ENCODE results near the gene EFCAB14.

Gene EFCAB14

DNA sequence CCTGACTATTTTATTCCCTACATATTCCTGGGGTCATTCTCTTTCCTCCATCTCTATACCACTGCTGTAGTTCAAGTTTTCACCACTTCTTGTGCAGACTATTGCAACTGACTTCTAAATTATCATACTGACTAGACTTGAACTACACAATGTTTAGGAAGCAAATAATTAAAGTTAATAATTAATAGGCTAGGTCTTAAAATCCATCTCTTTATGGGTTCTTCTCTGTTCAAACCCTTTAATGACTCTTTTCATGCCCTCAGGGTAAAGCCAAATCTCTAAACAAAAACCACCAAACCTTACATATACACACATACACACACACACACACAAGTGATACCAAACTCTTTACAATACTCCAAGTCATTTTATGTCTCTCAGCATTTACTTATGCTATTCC, 80.0 kb downstream of the EFCAB14 start:
- H3K4me3 ChIP-seq (IDR thresholded peaks at IDR 0.05; ENCODE audit: insufficient read depth, low read depth, low read length): no peak overlapping the region
- no peaks in the 10 kb centered on the region for H3K79me2 ChIP-seq (ENCODE audit: insufficient read depth, low read depth)

DNA sequence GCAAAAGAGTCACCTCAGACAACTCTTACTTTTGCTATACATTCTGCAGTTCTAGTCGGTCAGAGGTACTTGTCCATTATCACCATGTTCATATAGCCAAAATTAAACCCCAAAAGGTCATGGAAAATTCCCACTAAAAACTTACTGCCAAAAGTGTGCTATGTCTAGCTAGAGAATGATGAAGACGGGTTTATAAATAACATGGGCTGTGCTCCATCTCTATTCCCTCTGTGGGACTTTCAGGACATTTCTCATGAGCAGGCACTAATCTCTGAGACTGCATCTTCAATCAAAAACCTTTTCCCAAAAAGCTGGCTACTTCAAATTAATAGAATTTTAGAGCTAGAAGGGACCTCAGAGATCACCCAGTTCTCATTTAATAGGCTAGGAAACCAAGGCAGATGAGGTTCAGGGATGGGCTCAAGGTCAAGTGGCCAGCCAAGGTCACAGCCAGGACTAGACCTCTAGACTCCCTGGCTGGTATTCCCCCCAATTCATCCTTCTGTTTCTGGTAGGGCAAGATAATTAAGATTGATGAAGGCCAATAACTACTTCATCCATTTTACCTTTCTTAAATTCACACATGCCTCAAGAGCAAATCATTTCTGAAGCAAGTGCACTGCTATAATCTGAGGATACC, 81.3 kb downstream of the EFCAB14 start:
- Histone ChIP-seq H3K4me3 (IDR thresholded peaks at IDR 0.05; ENCODE audit: insufficient read depth, low read depth, low read length) (no peak overlapping the region), H3K79me2 (ENCODE audit: insufficient read depth, low read depth) (no peaks in the 10 kb centered on the region), H3K36me3 (ENCODE audit: insufficient read depth) (no peaks in the 10 kb centered on the region), H3K4me2 (no peak overlapping the region), H3K9ac (no peak overlapping the region), H4K20me1 (ENCODE audit: insufficient read depth) (no peaks in the 10 kb centered on the region), H2AFZ (ENCODE audit: low read depth) (no peak overlapping the region), H3K27me3 (ENCODE audit: insufficient read depth, low read depth) (no peaks in the 10 kb centered on the region), H3K4me1 (ENCODE audit: low read depth, poor library complexity, severe bottlenecking) (peaks cover under 1% of the 10 kb centered on the region), H3K27ac (no peak overlapping the region)
- TF ChIP-seq, protein P1, sequence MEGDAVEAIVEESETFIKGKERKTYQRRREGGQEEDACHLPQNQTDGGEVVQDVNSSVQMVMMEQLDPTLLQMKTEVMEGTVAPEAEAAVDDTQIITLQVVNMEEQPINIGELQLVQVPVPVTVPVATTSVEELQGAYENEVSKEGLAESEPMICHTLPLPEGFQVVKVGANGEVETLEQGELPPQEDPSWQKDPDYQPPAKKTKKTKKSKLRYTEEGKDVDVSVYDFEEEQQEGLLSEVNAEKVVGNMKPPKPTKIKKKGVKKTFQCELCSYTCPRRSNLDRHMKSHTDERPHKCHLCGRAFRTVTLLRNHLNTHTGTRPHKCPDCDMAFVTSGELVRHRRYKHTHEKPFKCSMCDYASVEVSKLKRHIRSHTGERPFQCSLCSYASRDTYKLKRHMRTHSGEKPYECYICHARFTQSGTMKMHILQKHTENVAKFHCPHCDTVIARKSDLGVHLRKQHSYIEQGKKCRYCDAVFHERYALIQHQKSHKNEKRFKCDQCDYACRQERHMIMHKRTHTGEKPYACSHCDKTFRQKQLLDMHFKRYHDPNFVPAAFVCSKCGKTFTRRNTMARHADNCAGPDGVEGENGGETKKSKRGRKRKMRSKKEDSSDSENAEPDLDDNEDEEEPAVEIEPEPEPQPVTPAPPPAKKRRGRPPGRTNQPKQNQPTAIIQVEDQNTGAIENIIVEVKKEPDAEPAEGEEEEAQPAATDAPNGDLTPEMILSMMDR (conservative IDR thresholded peaks at IDR 0.05; ENCODE audit: low read depth, low read length): no peak

More for the DNA sequence above, 80.0 kb downstream of the EFCAB14 start:
- TF ChIP-seq, protein P1 (conservative IDR thresholded peaks at IDR 0.05; ENCODE audit: low read depth, low read length): no peak
- H2AFZ ChIP-seq (ENCODE audit: low read depth): no peak overlapping the region
- H4K20me1 ChIP-seq (ENCODE audit: insufficient read depth): no peaks in the 10 kb centered on the region
- H3K4me2 ChIP-seq: no peak overlapping the region
- H3K36me3 ChIP-seq (ENCODE audit: insufficient read depth): no peaks in the 10 kb centered on the region
- peaks cover 14% of the 10 kb centered on the region for H3K4me1 ChIP-seq (ENCODE audit: low read depth, poor library complexity, severe bottlenecking)
- H3K27ac ChIP-seq: no peak overlapping the region
- no peak overlapping the region for H3K9ac ChIP-seq
- no peaks in the 10 kb centered on the region for H3K27me3 ChIP-seq (ENCODE audit: insufficient read depth, low read depth)

DNA sequence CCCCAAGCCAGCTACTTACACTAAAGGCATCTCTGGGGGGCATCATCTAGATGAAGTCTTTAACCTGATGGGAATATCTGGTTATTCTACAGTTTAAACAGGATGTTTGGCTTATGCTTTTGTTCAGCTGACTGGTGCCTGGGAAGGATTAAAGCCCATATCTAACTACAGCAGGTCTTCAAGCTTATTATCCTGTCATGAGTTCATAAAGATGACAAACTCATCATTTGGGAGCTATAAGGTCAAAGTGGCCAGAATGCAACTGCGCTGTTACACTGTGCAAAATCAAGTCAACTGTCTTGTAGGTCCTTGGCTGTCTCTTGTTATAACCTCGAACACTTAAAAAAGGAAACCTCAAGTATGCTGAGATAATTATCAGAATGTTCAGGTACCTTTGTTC, 83.7 kb downstream of the EFCAB14 start:
- no peak overlapping the region for H3K4me2 ChIP-seq
- no peak overlapping the region for H3K4me3 ChIP-seq (IDR thresholded peaks at IDR 0.05; ENCODE audit: insufficient read depth, low read depth, low read length)
- no peak overlapping the region for H2AFZ ChIP-seq (ENCODE audit: low read depth)
- no peaks in the 10 kb centered on the region for H3K4me1 ChIP-seq (ENCODE audit: low read depth, poor library complexity, severe bottlenecking)
- H3K27ac ChIP-seq: no peak overlapping the region
- H3K36me3 ChIP-seq (ENCODE audit: insufficient read depth): no peaks in the 10 kb centered on the region
- H3K27me3 ChIP-seq (ENCODE audit: insufficient read depth, low read depth): no peaks in the 10 kb centered on the region
- TF ChIP-seq, protein P1 (conservative IDR thresholded peaks at IDR 0.05; ENCODE audit: low read depth, low read length): no peak
- H3K9ac ChIP-seq: no peak overlapping the region
- H3K79me2 ChIP-seq (ENCODE audit: insufficient read depth, low read depth): no peaks in the 10 kb centered on the region
- no peaks in the 10 kb centered on the region for H4K20me1 ChIP-seq (ENCODE audit: insufficient read depth)

DNA sequence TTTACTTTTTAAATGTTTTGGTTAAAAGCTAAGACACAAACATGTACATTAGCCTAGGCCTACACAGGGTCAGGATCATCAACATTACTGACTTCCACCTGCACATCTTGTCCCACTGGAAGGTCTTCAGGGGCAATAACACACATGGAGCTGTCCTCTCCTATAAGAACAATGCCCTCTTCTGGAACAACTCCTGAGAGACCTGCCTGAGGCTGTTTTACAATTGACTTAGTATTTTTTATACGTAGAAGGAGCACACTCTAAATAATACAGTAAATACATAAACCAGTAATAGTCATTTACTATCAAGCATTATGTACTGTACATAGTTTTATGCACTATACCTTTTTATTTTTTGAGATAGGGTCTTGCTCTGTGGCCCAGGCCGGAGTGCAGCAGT, 88.2 kb downstream of the EFCAB14 start:
- Histone ChIP-seq H2AFZ (ENCODE audit: low read depth) (no peak overlapping the region), H3K4me2 (no peak overlapping the region), H4K20me1 (ENCODE audit: insufficient read depth) (no peaks in the 10 kb centered on the region), H3K36me3 (ENCODE audit: insufficient read depth) (no peaks in the 10 kb centered on the region), H3K27ac (no peak overlapping the region), H3K4me3 (IDR thresholded peaks at IDR 0.05; ENCODE audit: insufficient read depth, low read depth, low read length) (no peak overlapping the region), H3K9ac (no peak overlapping the region), H3K4me1 (ENCODE audit: low read depth, poor library complexity, severe bottlenecking) (no peaks in the 10 kb centered on the region), H3K79me2 (ENCODE audit: insufficient read depth, low read depth) (no peaks in the 10 kb centered on the region), H3K27me3 (ENCODE audit: insufficient read depth, low read depth) (no peaks in the 10 kb centered on the region)
- TF ChIP-seq, protein P1 (conservative IDR thresholded peaks at IDR 0.05; ENCODE audit: low read depth, low read length): no peak
